ENCODE measurements around the gene PBX3. TPM values are rescaled to one million over a fixed set of nuclear protein-coding genes. Genes with fewer than 3 reads are reported as not detected.

The PBX3 gene
- polyA plus RNA-seq, 12 donors: 11.2 to 26.2 (median 15.6) TPM; not detected in 1

GRCh38 chr9:125747765-125748445 is 732 bp downstream of the PBX3 start:
- DNase-seq: no peak

- DNase-seq: no peak
Measured at GRCh38 chr9:125748446-125749099, 1.4 kb downstream of the PBX3 start.

DNA sequence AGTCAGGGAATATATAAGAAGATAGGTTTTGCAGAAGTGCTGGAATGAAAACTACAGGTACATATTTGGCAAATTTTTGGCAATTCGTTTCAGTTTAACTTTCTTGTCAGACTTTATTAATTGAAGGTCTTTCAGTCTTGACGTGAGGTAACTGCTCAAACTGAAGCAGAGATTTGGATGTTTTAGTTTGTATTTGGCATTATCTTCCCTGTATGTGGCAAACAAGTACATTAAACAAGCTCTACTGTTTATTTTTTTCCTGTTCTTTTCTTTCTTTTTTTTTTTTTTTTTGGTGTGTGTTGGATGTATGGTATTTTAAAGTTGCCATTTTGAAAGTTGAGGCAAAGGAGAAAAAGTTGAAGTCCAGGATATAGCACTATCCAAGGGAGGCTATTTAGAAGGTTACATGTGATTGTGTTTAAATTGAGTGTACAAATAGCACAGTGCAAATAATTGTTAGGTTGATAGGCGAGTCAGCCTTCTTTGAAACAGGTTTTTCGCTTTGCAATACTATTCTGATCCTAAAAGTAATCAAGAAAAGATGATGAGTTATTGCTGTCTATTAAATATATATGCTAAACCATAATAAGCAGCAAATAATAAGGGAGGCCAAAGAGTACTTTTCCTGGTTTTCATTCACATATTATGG is 2.2 kb downstream of the PBX3 start:
- no peak for DNase-seq

DNA sequence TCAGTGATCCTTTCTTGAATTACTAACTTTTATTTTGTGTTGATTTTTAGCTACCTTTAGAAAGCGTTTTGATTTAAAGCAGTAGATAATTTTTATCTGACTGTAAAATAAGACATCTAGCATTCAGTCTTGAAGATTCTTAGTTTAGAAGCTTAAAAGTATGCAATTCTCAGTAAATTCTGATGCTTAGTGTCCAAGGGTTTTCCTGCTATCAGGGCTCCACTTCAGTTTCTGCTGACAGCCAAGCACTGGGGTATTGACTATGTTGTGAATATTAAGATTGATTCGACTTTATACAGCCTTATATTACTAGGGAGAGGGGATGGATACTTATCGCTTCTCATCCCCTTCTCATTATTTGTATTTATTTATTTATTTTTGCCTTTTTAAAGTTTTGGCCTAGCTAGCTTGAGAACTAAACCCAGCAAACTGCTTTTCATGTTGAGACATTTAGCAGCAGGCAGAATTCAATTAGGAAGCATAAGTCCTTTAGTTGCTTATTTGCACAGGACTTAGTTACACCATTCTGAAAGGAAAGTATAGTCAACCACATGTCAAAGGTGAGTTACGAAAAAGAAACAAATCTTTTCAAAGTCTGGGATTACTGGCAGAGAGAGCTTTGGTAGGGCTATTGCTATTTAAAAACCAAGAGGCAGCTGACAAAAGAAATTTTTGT is 2.9 kb downstream of the PBX3 start:
- DNase-seq: no peak

DNA sequence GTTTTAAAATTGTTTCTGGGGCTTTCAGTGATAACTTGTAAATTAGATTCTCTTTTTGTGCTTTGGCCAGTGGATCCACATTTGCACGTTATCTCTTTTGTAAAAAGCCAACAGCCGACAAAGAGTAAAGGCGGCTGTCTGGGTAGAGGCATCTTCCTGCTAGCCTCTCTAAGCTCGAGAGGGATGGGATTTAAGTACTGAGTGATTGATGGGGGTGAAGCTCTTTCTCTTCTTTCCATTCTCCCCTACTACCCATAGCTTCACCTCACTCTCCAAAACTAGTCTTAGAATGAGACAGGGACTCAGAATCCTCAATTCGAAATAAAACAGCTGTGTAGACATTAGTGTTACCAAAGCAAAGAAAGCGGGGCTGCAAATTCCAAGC is 3.4 kb downstream of the PBX3 start:
- DNase-seq: no peak

- no peak for DNase-seq
Measured at GRCh38 chr9:125752070-125752628, 5.0 kb downstream of the PBX3 start.

DNA sequence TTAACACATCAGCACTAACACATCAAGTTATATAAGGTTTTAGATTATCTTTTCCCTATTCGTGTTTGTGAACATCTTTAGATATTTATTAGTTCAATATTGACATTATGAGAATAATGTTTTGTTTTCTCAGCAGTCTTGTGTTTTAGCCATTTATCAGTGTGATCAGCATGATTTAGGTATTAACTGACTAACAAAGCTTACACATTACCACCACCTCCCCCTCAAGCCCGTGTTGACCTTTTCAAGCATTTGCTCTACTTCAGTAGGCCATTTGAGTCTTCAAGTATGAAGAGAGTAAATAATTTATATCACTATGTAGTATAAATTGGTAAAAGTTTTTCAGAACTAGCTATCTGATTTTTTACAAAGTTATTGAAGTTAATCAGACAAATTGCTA is 6.9 kb downstream of the PBX3 start:
- no peak for DNase-seq

GRCh38 chr9:125755340-125755739 is 8.2 kb downstream of the PBX3 start:
- no peak for DNase-seq

GRCh38 chr9:125756518-125756917 is 9.3 kb downstream of the PBX3 start:
- no peak for DNase-seq

GRCh38 chr9:125757834-125758233 is 10.7 kb downstream of the PBX3 start:
- no peak for DNase-seq

- DNase-seq: no peak
Measured at GRCh38 chr9:125758986-125759763, 12.0 kb downstream of the PBX3 start.

DNA sequence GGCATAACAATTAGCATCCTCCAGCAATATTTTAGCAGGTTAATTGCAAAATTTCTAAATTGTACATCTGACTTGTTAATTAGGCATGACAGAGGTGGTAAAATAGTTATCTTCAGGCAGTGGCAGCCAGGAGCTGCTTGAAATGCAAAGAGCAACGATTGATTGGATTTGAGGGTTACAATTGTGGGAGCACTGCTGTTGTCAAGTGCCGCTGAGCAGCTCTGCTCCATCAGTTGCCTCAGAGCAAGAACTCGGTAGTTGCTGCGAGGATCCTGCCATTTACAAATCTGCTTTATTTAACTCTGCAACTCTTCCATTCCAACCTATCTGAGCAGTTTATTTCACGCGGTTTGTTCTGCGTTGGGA is 12.6 kb downstream of the PBX3 start:
- no peak for DNase-seq

DNA sequence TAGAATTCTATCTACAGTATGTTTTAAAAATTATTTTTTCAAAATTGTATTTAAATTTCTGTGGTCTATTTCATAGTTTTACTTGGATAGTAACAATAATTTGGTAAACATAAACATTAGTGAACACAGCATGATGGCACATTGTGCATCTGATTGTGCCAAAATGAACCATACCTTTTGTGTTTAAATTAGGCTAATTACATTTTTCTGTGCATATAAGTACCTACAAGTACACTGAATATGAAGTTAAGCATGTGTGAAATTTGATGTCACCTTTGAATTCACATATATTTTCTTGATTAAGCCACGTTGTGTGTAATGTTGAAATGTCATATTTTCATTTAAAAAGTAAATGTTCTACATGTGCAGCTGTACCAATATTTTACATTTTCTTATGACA is 13.4 kb downstream of the PBX3 start:
- DNase-seq: no peak

DNA sequence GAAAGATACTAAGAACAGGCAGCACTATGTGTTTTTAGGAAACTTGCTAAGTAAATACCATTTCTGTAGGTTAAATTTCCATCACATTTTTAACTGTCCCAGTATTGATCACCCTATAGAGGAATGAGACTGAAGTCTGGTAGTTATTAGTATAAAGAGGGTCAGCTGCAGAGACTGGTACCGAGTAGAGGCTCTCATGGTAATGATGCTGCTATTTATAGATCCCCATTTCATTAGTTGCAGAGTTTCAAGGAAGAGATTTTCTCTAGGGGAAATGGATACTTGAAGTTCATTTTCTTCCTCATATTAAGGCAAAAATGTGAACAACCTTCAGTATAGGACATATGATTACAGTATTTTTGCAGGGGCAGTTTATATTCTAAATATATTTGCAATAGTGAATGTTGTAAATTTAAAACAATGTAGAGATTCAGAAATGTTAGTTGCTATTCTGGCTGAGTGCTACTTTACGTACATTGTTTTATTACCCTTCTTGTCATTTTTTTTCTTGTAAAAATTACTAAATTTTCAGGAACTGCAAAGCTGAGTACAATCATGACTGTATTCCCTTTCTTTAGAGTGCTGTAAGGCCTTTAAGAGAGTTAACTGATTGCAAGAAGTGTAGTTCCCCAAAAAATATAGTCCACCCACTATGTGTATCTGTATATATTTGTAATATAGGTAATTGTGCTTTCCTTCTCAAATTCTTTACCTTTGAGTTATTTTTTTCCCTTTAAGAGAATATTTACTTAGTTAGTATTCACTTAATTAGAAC is 14.7 kb downstream of the PBX3 start:
- DNase-seq: no peak

GRCh38 chr9:125763394-125763801 is 16.2 kb downstream of the PBX3 start:
- DNase-seq: no peak

DNA sequence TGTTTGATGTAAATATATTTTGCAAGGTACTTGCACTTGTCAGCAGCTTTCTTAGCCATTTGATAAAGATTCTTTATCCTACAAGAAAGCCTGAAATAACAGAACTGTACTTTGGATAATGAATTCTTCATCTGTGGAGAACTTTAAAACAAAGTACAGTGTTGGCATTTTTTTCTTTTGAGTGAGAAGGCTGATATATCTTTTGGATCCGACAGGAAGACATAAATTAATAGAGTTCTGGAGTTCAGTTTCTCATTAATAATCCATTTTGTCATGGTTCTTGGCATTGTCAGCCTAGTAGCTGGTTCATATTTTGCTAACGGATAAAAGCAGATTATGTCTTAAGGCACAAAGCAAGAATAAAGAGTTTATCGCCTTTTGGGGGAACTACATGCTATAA is 17.0 kb downstream of the PBX3 start:
- DNase-seq: no peak

GRCh38 chr9:125766468-125767221 is 19.5 kb downstream of the PBX3 start:
- DNase-seq: no peak

DNA sequence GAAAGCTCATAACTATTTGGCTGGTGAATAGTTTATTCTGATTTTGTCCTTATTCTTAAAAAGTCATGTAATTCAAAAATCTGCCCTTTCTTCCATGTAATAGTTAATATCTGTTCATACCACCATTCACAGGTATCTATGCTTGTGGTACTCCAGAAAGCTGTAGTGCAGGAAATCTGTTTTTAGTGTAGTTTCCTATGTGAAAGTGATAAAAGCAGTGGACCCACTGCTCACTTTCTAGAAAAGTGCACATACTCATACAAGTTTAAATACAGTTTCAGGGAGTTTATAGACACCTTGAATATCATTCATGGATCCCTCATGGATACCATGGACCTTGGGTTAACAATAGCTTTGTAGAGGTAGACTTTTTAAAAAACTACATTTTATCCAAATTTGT is 20.2 kb downstream of the PBX3 start:
- DNase-seq: no peak

GRCh38 chr9:125768803-125769202 is 21.6 kb downstream of the PBX3 start:
- no peak for DNase-seq

DNA sequence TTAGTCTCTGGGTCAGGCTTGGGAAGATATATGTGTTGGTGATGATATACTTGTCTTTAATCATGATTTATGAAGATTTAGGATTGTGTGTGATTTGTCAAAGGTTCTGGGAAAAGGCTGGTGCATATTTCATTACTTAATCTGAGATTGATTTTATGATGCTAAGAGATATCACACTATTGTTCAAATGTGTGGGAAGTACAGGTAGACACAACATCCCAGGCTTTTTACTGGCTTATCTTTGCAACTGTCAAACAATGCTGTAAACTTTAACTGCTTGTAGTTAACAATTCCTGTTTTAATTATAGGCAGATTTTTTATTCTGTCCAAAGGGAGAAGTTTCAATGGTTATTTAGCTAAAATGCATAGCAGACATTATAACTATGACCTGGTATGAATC is 23.9 kb downstream of the PBX3 start:
- no peak for DNase-seq
